Activated CD4-positive, CD25-positive, alpha-beta regulatory T cell (primary cell): ENCODE data around the gene GPR151.

ENCODE experiments used
- DNase-seq, 4 experiments: peaks; one replicate each; lab custom pipeline; 2025; lab: John Stamatoyannopoulos, UW

GPR151 gene

DNA sequence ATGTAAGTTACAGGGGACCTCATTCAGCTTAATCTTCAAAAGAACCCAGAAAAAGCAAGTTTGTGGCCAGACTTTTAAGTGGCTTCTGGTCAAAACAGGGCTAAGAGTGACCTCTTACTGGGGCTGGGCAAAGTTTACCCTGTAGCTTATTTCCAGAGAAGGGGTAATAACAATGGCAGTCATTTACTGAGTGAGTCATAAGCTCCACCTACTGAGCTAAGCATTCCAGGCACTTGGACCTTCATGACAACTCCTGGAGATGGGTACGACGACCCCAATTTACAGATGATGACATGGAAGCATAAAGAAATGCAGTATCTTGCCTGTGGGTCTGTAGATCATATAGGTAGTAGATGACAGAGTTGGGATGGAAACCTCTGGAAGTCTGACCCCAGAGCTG is 4.7 kb upstream of the GPR151 start:
- DNase-seq = no peak

DNA sequence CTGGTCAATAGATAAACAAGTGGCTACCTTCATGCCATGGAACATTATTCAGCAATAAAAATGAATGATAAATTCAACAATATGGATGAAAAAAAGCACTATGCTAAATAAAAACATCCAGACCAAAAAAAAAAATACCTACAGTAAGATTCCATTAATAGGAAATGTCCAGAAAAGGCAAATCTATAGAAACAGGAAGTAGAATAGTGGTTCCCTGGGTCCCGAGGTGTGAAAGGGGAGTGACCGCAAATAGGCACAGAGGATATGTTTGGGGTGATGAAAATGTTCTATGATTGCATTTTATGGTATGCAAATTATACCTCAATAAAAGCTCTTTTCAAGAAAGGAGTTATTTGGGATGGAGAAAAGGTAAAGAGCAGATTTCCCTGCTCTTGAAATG is 3.6 kb upstream of the GPR151 start:
- no peak for DNase-seq

DNA sequence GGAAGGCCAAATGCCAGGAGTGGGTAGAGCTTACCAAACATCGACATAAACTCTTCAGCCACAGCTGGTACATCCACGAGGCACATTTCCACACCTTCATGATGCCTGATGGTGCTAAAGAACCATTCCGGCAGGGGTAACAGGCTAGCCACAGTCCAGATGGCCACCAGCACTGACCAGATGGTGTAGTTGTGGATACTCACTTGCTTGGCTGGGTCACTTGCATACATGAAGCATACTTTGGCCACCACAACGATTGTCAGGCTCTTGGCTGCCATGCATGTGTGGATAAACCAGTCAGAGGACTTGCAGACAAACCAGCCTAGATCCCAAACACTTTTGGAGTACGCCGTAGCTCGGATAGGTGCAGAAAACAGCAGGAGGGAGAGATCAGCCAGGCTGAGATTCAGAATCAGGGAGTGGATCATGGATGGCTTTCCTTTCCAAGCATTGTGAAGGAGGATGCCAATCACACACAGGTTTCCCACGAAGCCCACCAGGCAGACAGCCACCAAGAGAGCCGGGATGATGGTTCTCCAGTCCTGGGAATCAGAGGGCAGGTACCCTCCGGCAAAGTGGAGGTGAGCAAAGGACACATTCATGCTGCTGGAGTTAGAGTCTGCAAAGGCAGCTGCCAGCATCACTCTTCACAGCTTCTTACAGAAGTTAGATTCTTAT is 378 bp downstream of the GPR151 start:
- no peak for DNase-seq

DNA sequence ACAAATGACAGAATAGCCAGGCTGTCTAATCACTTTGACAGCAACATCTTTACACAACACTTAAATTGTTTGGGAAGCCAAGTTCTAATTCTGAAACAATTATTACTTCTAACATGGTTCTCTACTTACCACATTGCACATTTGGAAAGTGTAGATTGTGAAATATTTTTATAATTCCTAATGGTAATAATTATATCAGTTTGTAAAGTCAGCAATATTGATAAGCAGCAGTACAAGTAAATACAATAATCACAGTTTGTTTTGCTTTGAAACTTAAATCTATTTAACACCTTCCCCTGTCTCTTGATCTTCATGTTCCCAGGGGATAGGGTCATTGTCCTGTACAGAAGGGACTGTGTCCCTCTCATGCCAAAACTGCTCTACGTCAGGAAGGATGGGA is 1.4 kb downstream of the GPR151 start:
- DNase-seq = no peak

DNA sequence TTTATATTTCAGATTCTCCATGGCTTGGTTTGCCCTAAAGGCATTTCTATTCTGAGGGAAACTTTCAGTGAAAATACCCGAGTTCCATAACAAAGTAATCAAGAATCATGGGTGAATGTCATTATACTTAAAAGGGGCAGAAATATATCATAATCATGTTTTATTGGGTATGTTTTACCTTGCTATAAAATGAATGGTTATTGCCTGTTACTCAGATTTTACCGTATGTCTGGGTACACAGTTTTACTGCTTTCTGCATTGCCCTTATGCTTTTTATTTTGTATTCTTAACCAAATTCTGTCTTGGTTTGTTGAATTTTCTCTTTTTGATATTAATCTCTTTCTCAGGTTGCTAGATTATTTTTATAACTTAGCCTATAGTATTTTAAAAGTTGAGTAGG is 2.5 kb downstream of the GPR151 start:
- no peak for DNase-seq

DNA sequence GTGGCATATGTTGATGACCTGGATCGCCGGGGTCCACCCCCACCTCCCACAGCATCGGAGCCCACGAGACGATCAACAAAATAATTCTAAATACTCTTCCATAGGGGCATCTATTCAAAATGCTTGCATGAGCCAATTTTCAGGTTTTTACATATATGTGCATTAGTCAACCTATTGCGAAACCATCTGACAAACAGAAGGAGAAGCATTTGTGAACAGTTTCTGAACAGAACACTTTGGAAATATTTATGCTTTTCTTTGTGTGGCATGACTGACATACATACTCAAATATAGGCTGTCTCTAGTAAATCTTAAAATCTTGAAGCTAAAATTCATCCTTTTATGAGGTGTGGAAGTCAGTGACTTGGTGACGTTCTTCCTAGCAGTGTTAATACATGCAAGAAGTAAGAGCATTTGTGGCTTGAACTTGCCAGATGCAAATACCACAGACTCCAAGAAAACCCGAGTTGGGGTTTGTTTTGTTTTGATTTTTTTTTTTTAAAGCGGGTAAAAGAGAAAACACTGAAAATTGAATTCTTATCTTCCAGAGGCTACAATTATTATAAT is 5.3 kb downstream of the GPR151 start:
- DNase-seq = no peak

DNA sequence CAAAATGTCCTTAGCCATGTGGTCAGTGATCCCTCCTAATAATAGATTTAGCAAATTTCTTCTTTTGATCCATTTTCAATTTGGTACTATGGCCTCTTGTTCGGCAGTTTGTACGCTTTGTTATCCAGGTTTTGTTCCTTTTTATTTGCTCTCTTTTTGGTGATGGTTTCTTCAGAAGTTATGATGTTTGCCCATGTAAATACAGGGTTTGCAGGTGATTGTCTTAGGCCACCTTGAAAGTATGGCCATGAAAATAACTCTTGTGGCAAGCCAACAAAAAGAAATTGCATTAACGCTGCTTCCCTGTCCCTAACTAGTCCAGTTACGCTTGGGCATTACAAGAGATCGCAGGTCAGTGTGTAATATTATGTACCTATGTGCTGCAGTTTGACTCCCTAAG is 8.6 kb downstream of the GPR151 start:
- no peak for DNase-seq

DNA sequence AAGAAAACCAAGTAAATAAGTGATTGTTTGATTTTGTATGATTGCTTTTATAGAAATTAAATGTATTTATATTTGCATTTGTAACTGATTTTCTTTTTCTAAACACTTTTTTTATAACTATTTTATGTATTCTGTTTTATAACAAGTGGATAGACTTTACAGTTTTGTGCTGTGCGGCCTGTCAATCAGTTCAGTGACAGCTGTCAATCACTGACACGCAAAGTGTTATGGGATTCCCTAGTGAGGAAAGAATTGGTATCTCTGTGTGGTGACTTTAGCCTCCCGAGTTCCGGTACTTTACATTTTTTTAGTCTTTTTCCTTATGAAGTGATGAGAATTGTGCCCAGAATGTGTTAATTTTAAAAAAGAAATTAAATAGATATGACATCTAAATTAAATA is 16.3 kb downstream of the GPR151 start:
- DNase-seq = no peak

DNA sequence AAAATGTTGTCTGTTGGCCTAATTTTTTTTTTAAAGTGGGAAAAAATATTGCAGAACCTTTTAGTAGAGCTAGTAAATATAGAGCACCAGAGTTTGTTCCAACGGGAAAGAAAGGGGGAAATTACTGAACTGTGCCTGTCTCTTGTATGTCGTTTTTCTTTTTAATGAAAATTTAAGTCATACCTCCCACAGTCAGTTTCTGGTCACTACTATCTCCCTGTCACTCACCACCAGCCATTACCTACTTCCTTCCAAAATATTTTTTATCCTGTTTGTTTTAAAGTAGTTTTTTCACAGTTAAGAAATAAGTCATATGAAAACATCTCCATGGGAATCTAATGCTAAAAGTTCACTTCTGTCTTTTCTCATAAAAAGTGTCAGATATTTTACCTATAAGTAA is 21.3 kb downstream of the GPR151 start:
- DNase-seq = no peak

DNA sequence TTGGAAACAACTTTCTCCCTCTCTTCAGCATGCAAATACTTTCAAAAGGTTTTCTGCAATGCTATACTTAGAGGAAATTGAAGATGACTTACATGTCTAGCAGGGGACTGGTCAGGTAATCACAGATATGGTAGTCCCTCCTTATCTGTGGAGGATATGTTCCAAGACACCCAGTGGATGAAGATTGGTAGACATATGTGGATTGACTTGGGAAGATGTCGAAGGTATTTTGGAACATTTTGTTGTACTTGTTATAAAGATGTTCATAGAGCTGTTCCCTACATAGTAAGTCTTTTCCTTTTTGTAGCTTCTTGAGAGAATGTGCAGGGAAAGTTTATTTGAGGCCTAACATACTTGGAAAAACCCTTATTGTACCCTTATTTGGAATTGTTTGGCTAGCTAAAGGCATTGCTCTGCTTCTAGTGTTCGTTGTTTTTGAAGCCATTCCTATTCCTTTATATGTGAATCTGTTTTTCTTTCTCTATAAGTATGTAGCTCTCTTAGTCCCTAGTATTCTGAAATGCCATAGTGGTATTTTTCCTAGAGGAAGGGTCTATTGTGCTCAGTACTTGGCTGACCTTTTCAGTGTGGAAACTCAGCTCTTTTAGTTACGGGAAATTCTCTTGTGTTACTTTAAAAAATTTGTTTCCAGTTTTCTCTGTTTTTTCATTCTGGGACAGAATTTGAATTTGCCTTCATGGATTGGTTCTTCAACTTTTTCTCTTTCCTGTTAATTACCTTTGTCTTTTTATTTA is 25.7 kb downstream of the GPR151 start:
- DNase-seq = no peak

DNA sequence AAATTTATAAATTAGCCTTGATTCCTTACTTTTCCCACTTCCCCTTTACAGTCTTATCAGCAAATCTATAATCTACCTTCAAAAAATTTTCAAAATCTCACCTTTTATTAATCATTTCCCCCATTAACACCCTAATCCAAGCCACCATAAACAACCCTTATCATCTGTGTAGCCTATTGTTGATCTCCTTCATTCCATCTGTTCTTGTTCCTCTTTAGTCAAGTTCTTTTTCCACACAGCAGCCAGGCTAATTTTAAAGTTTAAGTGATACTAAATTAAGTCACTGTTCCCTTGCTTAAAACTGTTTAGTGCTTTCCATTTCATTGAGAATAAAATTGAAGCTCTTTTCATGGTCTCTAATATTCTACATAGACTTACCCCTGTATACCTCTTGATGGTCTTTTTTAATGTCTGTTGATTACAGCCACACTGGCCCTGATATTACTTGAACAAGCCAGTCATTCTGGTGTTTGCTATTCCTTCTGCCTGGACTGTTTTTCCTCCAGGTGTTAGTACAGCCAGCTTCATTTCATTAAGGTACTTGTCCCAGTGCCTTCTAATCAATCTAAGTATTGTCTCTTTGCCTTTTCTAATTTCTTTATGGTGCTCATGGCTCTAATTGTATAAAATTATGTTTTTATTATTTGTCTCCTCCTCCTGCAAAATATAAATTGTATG is 31.1 kb downstream of the GPR151 start:
- DNase-seq = no peak

DNA sequence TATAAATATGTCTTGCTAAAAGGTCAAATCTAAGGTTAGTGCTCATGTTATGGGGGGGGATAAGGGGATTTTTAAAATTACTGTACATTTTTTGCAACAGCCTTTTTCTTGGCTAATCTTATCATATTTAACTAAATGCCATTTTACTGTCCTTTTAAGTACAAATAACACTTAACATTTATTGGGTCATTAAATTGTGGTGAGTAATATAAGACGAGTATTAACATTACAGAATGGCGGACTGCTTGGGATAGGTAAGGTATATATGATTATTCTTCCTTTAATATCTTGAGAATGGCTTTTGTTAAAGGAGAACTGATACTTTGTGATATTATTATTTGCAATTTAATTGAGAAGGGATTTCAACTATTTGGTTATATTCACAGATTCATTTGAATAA is 33.2 kb downstream of the GPR151 start:
- no peak for DNase-seq

DNA sequence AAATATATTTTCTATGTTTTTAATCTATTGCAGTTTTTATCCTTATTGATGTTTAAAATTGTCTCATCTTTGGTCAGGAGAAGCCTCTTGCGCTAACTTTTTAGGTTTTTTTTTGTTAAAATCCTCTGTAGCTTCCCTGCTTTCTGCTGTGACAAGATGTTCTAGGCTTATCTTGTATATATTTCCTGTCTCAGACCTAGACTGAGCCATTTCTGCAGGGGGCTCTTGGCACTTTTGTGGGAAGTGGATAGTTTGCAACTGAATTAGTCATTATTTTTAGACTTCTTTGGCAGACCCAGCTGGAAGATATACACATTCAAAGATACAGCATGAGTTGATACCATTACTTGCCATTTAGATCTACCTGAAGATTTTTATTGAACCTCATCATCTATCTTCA is 40.1 kb downstream of the GPR151 start:
- no peak for DNase-seq

DNA sequence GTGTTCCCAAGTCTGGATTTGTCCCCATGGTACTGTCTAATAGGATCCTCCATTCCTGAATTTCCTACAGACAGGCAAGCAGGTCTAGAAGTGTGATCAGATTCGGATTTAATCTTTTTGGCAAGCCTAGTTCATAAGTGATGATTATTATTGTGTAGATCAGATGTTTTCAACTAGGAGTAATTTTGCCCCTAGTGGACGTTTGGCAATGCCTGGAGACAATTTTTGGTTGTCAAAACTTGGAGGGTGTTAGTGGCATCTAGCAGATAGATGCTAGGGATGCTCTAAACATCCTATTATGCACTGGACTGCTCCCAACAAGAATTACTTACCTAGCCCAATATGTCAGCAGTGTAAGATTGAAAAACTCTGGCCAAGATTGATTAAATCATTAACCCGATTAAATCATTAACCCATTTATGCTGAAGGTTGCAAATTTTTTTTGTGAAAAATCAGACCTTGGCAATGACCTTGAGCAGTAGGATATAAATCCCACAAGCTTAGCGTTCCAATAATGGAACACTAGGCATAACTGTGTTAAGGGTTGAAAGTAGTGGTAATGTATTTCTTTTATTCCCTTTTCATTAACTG is 40.7 kb downstream of the GPR151 start:
- no peak for DNase-seq

DNA sequence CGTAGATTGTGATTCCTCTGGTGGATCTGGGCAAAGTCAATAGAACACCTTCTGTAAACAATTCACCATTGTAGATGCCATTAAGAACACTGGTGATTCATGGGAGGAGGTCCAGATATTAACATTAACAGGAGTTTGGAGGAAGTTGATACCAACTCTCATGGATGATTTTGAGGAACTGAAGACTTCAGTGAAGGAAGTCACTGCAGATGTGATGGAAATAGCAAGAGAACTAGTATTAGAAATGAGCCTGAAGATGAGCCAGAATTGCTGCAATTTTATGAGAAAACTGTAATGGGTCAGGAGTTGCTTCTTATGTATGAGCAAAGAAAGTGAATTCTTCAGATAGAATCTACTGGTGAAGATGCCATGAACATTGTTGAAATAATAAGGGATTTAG is 41.9 kb downstream of the GPR151 start:
- no peak for DNase-seq

DNA sequence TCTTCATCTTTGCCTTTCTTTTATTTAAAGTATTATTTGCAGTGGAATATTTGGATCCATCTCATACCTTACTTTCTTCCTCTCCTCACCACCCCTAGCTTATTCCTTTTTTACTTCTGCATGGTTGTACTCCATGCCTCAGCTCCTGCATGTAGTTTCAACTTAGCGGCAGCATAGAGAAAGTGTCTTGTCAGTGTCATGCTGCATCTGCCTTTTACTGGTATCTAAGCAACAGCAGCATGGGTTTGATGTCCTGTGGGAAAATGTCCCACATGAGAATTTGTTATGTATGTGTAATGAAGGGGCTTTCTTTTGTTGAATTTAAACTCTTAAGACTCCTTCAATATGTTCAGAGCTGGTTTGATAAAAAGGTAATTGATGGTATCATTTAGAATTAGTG is 48.2 kb downstream of the GPR151 start:
- DNase-seq = no peak

DNA sequence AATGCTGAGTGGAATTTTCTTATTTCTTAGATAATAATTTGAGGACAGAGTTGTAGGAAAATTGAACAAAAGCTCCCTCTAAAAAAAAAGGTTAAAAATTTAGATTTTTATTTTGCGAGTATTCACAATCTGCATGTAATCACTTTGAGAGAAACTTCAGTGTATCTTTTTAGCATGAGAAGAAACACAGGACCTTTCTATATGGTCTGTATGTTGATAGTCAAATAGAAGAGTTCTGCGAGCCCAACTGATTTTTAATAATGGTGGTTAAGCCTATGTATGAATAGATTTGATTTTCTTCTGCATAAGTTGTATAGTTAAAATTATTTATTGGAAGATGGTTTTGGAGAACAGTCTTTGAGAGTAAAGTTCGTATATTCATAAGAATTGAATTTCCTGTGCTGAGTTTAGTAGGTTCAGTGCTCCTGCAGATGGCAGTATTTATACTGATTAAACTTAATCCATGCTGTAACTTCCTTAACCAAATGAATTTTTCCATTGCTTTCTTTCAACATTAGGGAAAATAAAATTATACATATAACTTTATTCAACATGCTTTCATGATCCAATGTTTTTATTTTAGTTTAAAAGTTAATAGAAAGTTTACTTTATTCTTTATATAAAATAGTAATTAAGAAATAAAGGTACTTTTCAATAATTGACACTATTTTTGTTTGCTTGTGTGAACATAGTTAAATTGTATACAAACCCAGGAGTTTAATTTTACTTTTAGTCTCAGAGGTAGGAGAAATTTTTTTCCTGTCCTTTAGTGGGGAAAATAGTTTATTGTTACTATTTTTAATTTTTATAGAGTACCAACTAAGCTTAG is 49.3 kb downstream of the GPR151 start:
- DNase-seq = no peak

DNA sequence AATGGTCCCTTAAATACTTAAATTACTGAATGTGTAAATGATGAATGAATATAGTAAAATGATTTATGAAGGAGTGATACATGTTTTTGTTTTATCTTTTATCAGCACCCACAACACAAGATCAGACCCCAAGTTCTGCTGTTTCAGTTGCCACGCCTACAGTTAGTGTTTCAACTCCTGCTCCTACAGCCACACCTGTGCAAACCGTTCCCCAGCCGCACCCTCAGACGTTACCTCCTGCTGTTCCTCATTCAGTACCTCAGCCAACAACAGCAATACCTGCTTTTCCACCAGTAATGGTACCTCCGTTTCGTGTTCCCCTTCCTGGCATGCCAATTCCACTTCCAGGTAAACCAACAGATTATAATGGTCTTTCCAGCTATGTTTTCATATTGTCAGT is 52.5 kb downstream of the GPR151 start:
- no peak for DNase-seq
